HG03039 (cell line): ENCODE results near the gene ODAD4.
"Not testable (repeated sequence)": the region's sequence is repeated elsewhere in the genome, so short reads cannot be mapped to it uniquely, and the experiment has no call there.

ENCODE experiments used
- ATAC-seq: cut with Tn5 transposase; IDR thresholded peaks from one replicate; pipeline ENCODE4 v1.9.1; 2021; ENCODE audit warnings: mild to moderate bottlenecking, moderate library complexity; ENCODE audit not compliant: unreplicated experiment

ODAD4 gene

GRCh38 chr17:41913798-41914197 lies 16.6 kb upstream of the ODAD4 start:
- no peak for ATAC-seq

GRCh38 chr17:41914358-41914766 lies 16.1 kb upstream of the ODAD4 start:
- ATAC-seq, result no peak

GRCh38 chr17:41915020-41915419 lies 15.4 kb upstream of the ODAD4 start:
- no peak for ATAC-seq

- ATAC-seq, result no peak
Measured at GRCh38 chr17:41915566-41915965, 14.9 kb upstream of the ODAD4 start.

- ATAC-seq, result no peak
Measured at GRCh38 chr17:41917192-41917591, 13.2 kb upstream of the ODAD4 start.

- no peak for ATAC-seq
Measured at GRCh38 chr17:41917679-41918313, 12.6 kb upstream of the ODAD4 start.

- ATAC-seq, result peak; percentile 91
Measured at GRCh38 chr17:41918314-41919164, 11.9 kb upstream of the ODAD4 start, which contains the start of gene ACLY. TSS of gene ACLY (minus strand) at chr17:41918951. CDS start at chr17:41913873, 5,078 bp downstream.

- no peak for ATAC-seq
Measured at GRCh38 chr17:41919165-41919817, 11.1 kb upstream of the ODAD4 start.

GRCh38 chr17:41919840-41920579 lies 10.4 kb upstream of the ODAD4 start:
- no peak for ATAC-seq

GRCh38 chr17:41920580-41920955 lies 9.8 kb upstream of the ODAD4 start:
- no peak for ATAC-seq

- no peak for ATAC-seq
Measured at GRCh38 chr17:41925991-41926590, 4.3 kb upstream of the ODAD4 start.

GRCh38 chr17:41928693-41929251 lies 1.6 kb upstream of the ODAD4 start:
- ATAC-seq, result no peak

- peak; percentile 20 for ATAC-seq
Measured at GRCh38 chr17:41930833-41931156, 378 bp downstream of the ODAD4 start.

GRCh38 chr17:41931715-41932114 lies 1.3 kb downstream of the ODAD4 start:
- ATAC-seq, result not testable (repeated sequence)

GRCh38 chr17:41932816-41933389 lies 2.5 kb downstream of the ODAD4 start:
- ATAC-seq, result no peak

GRCh38 chr17:41935641-41936040 lies 5.2 kb downstream of the ODAD4 start:
- ATAC-seq, result no peak

- no peak for ATAC-seq
Measured at GRCh38 chr17:41937970-41938954, 7.8 kb downstream of the ODAD4 start.

- ATAC-seq, result no peak
Measured at GRCh38 chr17:41939044-41939692, 8.8 kb downstream of the ODAD4 start.
